ENCODE data around the gene MARCOL.

DNA sequence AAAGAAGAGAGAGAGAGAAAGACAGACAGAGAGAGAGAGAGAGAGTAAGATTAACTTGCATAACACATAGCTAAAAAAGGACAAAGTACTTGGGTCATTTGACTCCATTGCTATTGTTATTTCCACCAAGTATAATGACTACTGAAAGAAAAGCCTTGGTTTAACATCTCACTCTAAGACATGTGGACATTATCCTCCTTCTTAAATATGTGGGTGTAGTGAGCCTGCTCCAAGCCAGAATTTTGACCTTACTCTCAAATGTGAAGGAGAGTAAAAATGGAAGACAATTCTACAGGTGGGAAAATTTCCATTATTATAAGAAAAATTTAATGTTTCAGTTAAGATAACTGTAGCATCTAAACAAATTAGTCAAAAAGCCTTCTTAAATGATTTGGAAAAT, 8.5 kb upstream of the MARCOL start:
- no peak for TF ChIP-seq RAD21 (IDR thresholded peaks at IDR 0.05; ENCODE audit: low read depth)
- TF ChIP-seq, protein P1, sequence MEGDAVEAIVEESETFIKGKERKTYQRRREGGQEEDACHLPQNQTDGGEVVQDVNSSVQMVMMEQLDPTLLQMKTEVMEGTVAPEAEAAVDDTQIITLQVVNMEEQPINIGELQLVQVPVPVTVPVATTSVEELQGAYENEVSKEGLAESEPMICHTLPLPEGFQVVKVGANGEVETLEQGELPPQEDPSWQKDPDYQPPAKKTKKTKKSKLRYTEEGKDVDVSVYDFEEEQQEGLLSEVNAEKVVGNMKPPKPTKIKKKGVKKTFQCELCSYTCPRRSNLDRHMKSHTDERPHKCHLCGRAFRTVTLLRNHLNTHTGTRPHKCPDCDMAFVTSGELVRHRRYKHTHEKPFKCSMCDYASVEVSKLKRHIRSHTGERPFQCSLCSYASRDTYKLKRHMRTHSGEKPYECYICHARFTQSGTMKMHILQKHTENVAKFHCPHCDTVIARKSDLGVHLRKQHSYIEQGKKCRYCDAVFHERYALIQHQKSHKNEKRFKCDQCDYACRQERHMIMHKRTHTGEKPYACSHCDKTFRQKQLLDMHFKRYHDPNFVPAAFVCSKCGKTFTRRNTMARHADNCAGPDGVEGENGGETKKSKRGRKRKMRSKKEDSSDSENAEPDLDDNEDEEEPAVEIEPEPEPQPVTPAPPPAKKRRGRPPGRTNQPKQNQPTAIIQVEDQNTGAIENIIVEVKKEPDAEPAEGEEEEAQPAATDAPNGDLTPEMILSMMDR (IDR thresholded peaks at IDR 0.05 in 2 of 3, conservative IDR thresholded peaks at IDR 0.05 in 1 of 3; ENCODE audit: borderline replicate concordance in 1 of 3, insufficient read depth in 1 of 3, low read depth in 2 of 3, low read length in 2 of 3), result no peak
- TF ChIP-seq, protein P2, sequence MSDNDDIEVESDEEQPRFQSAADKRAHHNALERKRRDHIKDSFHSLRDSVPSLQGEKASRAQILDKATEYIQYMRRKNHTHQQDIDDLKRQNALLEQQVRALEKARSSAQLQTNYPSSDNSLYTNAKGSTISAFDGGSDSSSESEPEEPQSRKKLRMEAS (IDR thresholded peaks at IDR 0.05), result no peak
- no peak for TF ChIP-seq POLR2A (IDR thresholded peaks at IDR 0.05; ENCODE audit: borderline replicate concordance, extremely low read depth, insufficient read depth, insufficient read length)
- TF ChIP-seq EZH2 (IDR thresholded peaks at IDR 0.05), result no peak
- no peak for TF ChIP-seq CEBPB (IDR thresholded peaks at IDR 0.05; ENCODE audit: low read depth)
- no peak for TF ChIP-seq FOSL1 (IDR thresholded peaks at IDR 0.05; ENCODE audit: low read depth)
- no peak for TF ChIP-seq EZH2phosphoT487 (IDR thresholded peaks at IDR 0.05; ENCODE audit: borderline replicate concordance)
- TF ChIP-seq, protein P3, sequence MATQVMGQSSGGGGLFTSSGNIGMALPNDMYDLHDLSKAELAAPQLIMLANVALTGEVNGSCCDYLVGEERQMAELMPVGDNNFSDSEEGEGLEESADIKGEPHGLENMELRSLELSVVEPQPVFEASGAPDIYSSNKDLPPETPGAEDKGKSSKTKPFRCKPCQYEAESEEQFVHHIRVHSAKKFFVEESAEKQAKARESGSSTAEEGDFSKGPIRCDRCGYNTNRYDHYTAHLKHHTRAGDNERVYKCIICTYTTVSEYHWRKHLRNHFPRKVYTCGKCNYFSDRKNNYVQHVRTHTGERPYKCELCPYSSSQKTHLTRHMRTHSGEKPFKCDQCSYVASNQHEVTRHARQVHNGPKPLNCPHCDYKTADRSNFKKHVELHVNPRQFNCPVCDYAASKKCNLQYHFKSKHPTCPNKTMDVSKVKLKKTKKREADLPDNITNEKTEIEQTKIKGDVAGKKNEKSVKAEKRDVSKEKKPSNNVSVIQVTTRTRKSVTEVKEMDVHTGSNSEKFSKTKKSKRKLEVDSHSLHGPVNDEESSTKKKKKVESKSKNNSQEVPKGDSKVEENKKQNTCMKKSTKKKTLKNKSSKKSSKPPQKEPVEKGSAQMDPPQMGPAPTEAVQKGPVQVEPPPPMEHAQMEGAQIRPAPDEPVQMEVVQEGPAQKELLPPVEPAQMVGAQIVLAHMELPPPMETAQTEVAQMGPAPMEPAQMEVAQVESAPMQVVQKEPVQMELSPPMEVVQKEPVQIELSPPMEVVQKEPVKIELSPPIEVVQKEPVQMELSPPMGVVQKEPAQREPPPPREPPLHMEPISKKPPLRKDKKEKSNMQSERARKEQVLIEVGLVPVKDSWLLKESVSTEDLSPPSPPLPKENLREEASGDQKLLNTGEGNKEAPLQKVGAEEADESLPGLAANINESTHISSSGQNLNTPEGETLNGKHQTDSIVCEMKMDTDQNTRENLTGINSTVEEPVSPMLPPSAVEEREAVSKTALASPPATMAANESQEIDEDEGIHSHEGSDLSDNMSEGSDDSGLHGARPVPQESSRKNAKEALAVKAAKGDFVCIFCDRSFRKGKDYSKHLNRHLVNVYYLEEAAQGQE (IDR thresholded peaks at IDR 0.05; ENCODE audit: low read depth), result no peak
